BLaER1 treated with 17β-estradiol and CSF1 and Interleukin-3, amounts not matched to agents 10 nM and 100 nM (cell line): ENCODE measurements around the gene SLAMF6.
A peak's percentile ranks its signal among the peaks of the same experiment; 100 is the strongest.
"Not testable (repeated sequence)": the region's sequence is repeated elsewhere in the genome, so short reads cannot be mapped to it uniquely, and the experiment has no call there.

Source experiments
- H3K27ac ChIP-seq, 11 experiments: shearing (Covaris generic); formaldehyde crosslinking; 2 replicates each; pipeline ENCODE4 v1.8.1; 2022
- H3K27me3 ChIP-seq, 11 experiments: shearing (Covaris generic); formaldehyde crosslinking; 2 replicates each; pipeline ENCODE4 v1.8.1; 2022
- H3K36me3 ChIP-seq, 11 experiments: shearing (Covaris generic); formaldehyde crosslinking; 2 replicates each; pipeline ENCODE4 v1.8.1; 2022
- H3K4me1 ChIP-seq, 10 experiments: shearing (Covaris generic); formaldehyde crosslinking; 2 replicates each; pipeline ENCODE4 v1.8.1; 2022
- H3K4me2 ChIP-seq, 11 experiments: shearing (Covaris generic); formaldehyde crosslinking; 2 replicates each; pipeline ENCODE4 v1.8.1; 2022
- H3K4me3 ChIP-seq, 10 experiments: shearing (Covaris generic); formaldehyde crosslinking; 2 replicates each; pipeline ENCODE4 v1.8.1; 2022
- H3K9ac ChIP-seq, 11 experiments: shearing (Covaris generic); formaldehyde crosslinking; 2 replicates each; pipeline ENCODE4 v1.8.1; 2022
- H3K9me3 ChIP-seq, 11 experiments: shearing (Covaris generic); formaldehyde crosslinking; replicated peaks in 1 of 11; 2 replicates each; pipeline ENCODE4 v1.8.1; 2022
- H4K20me1 ChIP-seq, 11 experiments: shearing (Covaris generic); formaldehyde crosslinking; 2 replicates each; pipeline ENCODE4 v1.8.1; 2022
- Cebpa-rat ChIP-seq, 11 experiments: shearing (Covaris generic); IDR thresholded peaks; 2 replicates each; pipeline ENCODE4 v1.8.1; 2022

SLAMF6 gene

DNA sequence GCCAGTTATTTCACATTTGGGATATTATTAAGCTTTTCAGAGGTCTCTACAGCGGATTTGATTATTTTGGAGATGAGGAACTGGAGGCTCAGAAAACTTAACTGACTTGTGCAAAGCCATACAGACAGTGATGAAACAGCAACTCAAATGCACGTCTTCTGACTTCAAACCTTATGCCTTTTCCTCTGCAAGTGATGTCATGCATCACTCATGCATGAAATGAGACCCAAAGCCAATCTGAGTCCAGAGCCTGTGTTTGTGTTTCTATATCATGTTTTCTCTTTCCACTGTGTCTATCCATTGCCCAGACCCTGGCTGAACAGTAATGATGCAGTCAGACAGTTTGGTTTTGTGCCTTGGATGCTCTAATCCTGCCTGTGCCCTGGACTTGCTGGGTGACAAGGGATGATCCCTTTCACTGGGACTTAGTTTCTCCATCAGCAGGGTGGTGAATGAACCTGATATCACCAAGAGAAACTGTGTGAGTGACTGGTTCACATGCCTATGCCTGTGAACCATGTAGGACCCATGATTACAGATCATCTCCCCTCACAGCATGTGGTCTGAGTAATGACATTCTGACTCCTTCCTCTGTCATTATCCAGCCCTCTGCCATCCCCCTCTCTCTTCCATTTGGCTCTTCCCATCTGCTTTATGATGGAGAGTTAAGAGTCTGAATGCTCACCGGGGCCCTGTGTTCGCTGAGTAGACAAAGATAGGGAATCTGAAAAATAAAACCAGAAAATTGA is 33.4 kb downstream of the SLAMF6 start:
- peaks cover 51 to 81% (median 71%) of the 10 kb centered on the region in 10 experiments for H3K4me1 ChIP-seq
- peak overlapping the region in 3 of 10 experiments; percentile 25 to 34 (median 31); a peak in 4 of 20 replicates for H3K4me3 ChIP-seq
- H4K20me1 ChIP-seq: no peaks in the 10 kb centered on the region
- peak overlapping the region in 10 of 11 experiments; percentile 0 to 79 (median 56); a peak in 16 of 22 replicates for H3K27ac ChIP-seq
- peak in 1 of 11 experiments; percentile 50; a peak in 1 of 22 replicates for TF ChIP-seq Cebpa-rat (IDR thresholded peaks at IDR 0.05)
- peak overlapping the region in 6 of 11 experiments; percentile 3 to 72 (median 61); a peak in 10 of 22 replicates for H3K9ac ChIP-seq
- H3K9me3 ChIP-seq: peaks cover 13 to 42% (median 37%) of the 10 kb centered on the region in 11 experiments; a peak in 20 of 22 replicates
- H3K27me3 ChIP-seq: no peaks in the 10 kb centered on the region
- H3K36me3 ChIP-seq: peaks cover 0 to 20% (median 0%) of the 10 kb centered on the region in 11 experiments; a peak in 5 of 22 replicates
- peak overlapping the region; percentile 50 to 91 (median 75) for H3K4me2 ChIP-seq

DNA sequence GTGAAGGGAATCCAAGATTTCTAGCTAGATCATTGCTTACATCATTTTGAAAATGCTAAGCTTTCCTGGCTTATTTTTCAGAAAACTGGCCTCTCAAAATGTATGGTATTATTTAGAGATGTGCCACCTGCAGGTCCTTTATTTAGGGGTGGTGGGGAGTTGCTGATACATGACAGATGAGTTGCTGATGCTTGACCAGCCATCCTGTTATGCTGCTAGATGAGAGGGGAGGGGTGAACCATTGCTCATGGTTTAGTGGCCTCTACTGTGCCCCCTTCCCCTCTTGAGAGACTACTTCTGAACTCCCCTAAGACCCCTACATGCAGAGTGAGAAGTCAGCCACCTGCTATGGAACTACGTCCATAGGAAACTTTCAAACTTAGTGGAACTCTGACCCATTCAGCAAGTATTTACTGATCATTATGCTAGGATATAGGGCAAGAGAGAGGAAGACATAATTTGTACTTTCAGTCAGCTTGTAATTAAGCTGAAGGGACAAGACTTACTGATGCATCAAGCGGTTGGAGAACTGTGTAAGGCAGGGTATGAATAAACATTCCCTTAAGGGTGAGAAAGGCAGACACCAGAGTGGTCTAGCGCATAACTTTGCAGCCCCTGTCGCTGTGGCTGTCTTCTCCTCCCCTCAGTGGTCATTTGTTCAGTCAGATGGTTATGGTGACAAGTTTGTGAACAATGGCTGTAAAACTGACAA is 34.6 kb downstream of the SLAMF6 start:
- Histone ChIP-seq H3K27ac (peak overlapping the region in 10 of 11 experiments; percentile 0 to 79 (median 56); a peak in 17 of 22 replicates), H3K36me3 (peaks cover 0 to 10% (median 0%) of the 10 kb centered on the region in 11 experiments; a peak in 4 of 22 replicates), H3K4me1 (peaks cover 51 to 81% (median 71%) of the 10 kb centered on the region in 10 experiments), H3K4me3 (peak overlapping the region in 3 of 10 experiments; percentile 25 to 34 (median 31); a peak in 4 of 20 replicates), H4K20me1 (no peaks in the 10 kb centered on the region), H3K9ac (peak overlapping the region in 8 of 11 experiments; percentile 5 to 72 (median 40); a peak in 13 of 22 replicates), H3K4me2 (peak overlapping the region; percentile 50 to 91 (median 75)), H3K9me3 (peaks cover 4 to 36% (median 27%) of the 10 kb centered on the region in 11 experiments; a peak in 20 of 22 replicates), H3K27me3 (no peaks in the 10 kb centered on the region)
- TF ChIP-seq Cebpa-rat (IDR thresholded peaks at IDR 0.05): no peak

DNA sequence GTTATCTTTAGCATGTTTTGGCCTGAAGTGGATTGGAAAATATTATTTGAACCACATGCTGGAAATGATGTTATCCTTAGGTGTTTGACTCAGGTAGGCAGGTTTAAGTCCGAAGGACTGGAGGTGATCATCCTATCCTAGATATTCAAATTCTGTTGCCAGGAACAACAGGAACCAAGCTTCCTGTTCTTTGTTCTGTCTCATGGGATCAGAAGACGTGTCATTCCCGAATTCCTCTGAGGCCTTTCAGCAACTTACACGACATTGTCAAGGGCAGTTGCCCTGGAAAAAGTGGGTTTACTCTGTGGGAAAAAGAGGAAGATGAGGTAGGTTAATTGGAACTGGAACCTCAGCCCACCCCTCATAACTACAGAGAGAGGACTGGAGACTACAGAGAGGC is 36.6 kb downstream of the SLAMF6 start:
- Histone ChIP-seq H3K27ac (peak overlapping the region in 4 of 11 experiments; percentile 71 to 79 (median 75); a peak in 5 of 22 replicates), H3K9me3 (peaks cover 9 to 42% (median 35%) of the 10 kb centered on the region in 11 experiments), H3K36me3 (peaks cover 0 to 11% (median 0%) of the 10 kb centered on the region in 11 experiments; a peak in 6 of 22 replicates), H3K4me2 (peak overlapping the region in 9 of 11 experiments; percentile 23 to 91 (median 75); a peak in 14 of 22 replicates), H3K27me3 (no peaks in the 10 kb centered on the region), H4K20me1 (no peaks in the 10 kb centered on the region), H3K4me1 (peaks cover 49 to 65% (median 57%) of the 10 kb centered on the region in 10 experiments), H3K9ac (no peak overlapping the region), H3K4me3 (no peak overlapping the region; a peak in 1 of 20 replicates)
- TF ChIP-seq Cebpa-rat (IDR thresholded peaks at IDR 0.05): no peak

DNA sequence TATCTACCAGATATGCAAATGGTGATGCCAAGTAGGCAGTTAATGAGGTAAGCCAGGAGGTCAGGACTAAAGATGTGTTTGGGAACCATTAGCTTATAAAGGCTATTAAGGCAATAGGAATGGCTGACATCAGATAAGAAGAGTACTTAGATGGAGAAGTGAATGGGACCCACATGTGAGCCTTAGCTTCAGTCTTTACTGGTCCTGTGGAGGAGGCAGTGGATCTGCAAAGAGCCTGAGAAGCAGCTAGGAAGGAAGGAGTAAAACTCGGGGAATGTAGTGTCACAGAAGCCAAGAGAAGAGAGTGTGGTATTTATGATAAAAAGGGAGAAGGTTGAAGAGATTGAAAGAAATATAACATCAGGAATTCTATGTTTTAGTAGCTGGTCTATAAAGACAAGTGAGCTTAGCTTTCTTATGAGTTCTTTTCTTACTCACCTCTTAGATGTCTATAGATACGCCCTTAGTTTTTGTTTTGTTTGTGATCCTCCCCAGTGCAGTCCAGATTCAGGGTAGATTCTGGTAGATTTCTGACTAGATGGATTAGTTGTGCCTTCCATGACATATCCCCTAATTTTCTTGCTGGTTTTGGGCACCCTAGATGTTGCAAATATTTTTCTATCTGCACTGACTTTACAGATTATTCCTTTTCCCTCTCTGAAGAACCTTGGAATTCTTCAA is 39.4 kb downstream of the SLAMF6 start:
- Histone ChIP-seq H4K20me1 (no peaks in the 10 kb centered on the region), H3K9ac (no peak overlapping the region), H3K9me3 (peaks cover 30 to 70% (median 63%) of the 10 kb centered on the region in 11 experiments), H3K27me3 (no peaks in the 10 kb centered on the region), H3K4me2 (no peak overlapping the region), H3K4me3 (no peak overlapping the region), H3K27ac (no peak overlapping the region), H3K36me3 (peaks cover 0 to 11% (median 0%) of the 10 kb centered on the region in 11 experiments; a peak in 6 of 22 replicates), H3K4me1 (peaks cover 21 to 37% (median 29%) of the 10 kb centered on the region in 10 experiments)
- TF ChIP-seq Cebpa-rat (IDR thresholded peaks at IDR 0.05): no peak

- Histone ChIP-seq H3K4me3 (0 out of 20 replicates have a peak overlapping the region, but pooled peaks of 1 of the 10 experiments have one; percentile 25), H3K36me3 (peaks cover 0 to 11% (median 0%) of the 10 kb centered on the region in 11 experiments; a peak in 6 of 22 replicates), H3K27ac (no peak overlapping the region), H3K27me3 (no peaks in the 10 kb centered on the region), H3K4me1 (peaks cover 7 to 21% (median 14%) of the 10 kb centered on the region in 10 experiments; a peak in 18 of 20 replicates), H4K20me1 (no peaks in the 10 kb centered on the region), H3K9me3 (peaks cover 30 to 74% (median 63%) of the 10 kb centered on the region in 11 experiments), H3K4me2 (no peak overlapping the region), H3K9ac (no peak overlapping the region)
- no peak for TF ChIP-seq Cebpa-rat (IDR thresholded peaks at IDR 0.05)
Measured at GRCh38 chr1:160481979-160482596, 41.0 kb downstream of the SLAMF6 start.

- not testable (repeated sequence) for H3K27me3 ChIP-seq, H3K4me2 ChIP-seq, H3K4me1 ChIP-seq, H3K27ac ChIP-seq, H3K9ac ChIP-seq, H3K4me3 ChIP-seq, H4K20me1 ChIP-seq
- Histone ChIP-seq H3K9me3 (peaks cover 30 to 65% (median 59%) of the 10 kb centered on the region in 11 experiments), H3K36me3 (peaks cover 0 to 11% (median 0%) of the 10 kb centered on the region in 11 experiments; a peak in 6 of 22 replicates)
Measured at GRCh38 chr1:160480781-160481180, 42.3 kb downstream of the SLAMF6 start.

DNA sequence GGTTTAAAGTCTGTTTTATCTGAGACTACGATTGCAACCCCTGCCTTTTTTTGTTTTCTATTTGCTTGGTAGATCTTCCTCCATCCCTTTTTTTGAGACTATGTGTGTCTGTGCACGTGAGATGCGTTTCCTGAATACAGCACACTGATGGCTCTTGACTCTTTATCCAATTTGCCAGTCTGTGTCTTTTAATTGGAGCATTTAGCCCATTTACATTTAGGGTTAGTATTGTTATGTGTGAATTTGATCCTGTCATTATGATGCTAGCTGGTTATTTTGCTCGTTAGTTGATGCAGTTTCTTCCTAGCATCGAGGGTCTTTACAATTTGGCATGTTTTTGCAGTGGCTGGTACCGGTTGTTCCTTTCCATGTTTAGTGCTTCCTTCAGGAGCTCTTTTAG is 44.0 kb downstream of the SLAMF6 start:
- not testable (repeated sequence) for H3K9ac ChIP-seq, H3K27ac ChIP-seq, H3K4me3 ChIP-seq, H3K4me2 ChIP-seq, H4K20me1 ChIP-seq, H3K27me3 ChIP-seq
- peaks cover 26 to 58% (median 46%) of the 10 kb centered on the region in 11 experiments for H3K9me3 ChIP-seq
- H3K36me3 ChIP-seq: peaks cover 0 to 10% (median 0%) of the 10 kb centered on the region in 11 experiments; a peak in 6 of 22 replicates
- peaks cover 10 to 11% (median 10%) of the 10 kb centered on the region in 10 experiments for H3K4me1 ChIP-seq
